GM18502 (cell line): ENCODE data around the gene ADGRA1.
"Not testable (repeated sequence)": the region's sequence is repeated elsewhere in the genome, so short reads cannot be mapped to it uniquely, and the experiment has no call there.

Experiments
- ATAC-seq: cut with Tn5 transposase; IDR thresholded peaks from one replicate; pipeline ENCODE4 v1.9.1; 2021; ENCODE audit warnings: mild to moderate bottlenecking; ENCODE audit not compliant: unreplicated experiment, poor library complexity

Gene ADGRA1

GRCh38 chr10:133137486-133138145 lies 49.9 kb downstream of the ADGRA1 start:
- not testable (repeated sequence) for ATAC-seq

- no peak for ATAC-seq
These were observed 51.9 kb downstream of the ADGRA1 start for GRCh38 chr10:133139551-133140065.

GRCh38 chr10:133140417-133141143 lies 52.9 kb downstream of the ADGRA1 start:
- no peak for ATAC-seq

- ATAC-seq: no peak
These were observed 53.6 kb downstream of the ADGRA1 start for GRCh38 chr10:133141144-133141957.

- ATAC-seq: no peak
These were observed 54.2 kb downstream of the ADGRA1 start for GRCh38 chr10:133141958-133142340.

GRCh38 chr10:133142523-133143199 lies 54.9 kb downstream of the ADGRA1 start:
- no peak for ATAC-seq

- no peak for ATAC-seq
These were observed 55.4 kb downstream of the ADGRA1 start for GRCh38 chr10:133143200-133143533.

GRCh38 chr10:133143546-133143945 lies 55.8 kb downstream of the ADGRA1 start:
- ATAC-seq: no peak

- ATAC-seq: no peak
These were observed 57.0 kb downstream of the ADGRA1 start for GRCh38 chr10:133144771-133145170.

- ATAC-seq: no peak
These were observed 62.5 kb downstream of the ADGRA1 start for GRCh38 chr10:133150226-133150625.

- no peak for ATAC-seq
These were observed 62.9 kb downstream of the ADGRA1 start for GRCh38 chr10:133150656-133151055.

- ATAC-seq: not testable (repeated sequence)
These were observed 63.3 kb downstream of the ADGRA1 start for GRCh38 chr10:133151071-133151470.

GRCh38 chr10:133151543-133151972 lies 63.8 kb downstream of the ADGRA1 start:
- no peak for ATAC-seq

GRCh38 chr10:133154411-133154810 lies 66.7 kb downstream of the ADGRA1 start:
- ATAC-seq: no peak

GRCh38 chr10:133154996-133155778 lies 67.5 kb downstream of the ADGRA1 start:
- ATAC-seq: no peak

GRCh38 chr10:133156674-133157579 lies 69.2 kb downstream of the ADGRA1 start:
- no peak for ATAC-seq

- no peak for ATAC-seq
These were observed 70.1 kb downstream of the ADGRA1 start for GRCh38 chr10:133157662-133158436.

- no peak for ATAC-seq
These were observed 70.7 kb downstream of the ADGRA1 start for GRCh38 chr10:133158437-133158755.
